AG10803 (cell line): Measurements from ENCODE around the gene TSPAN31.

Source experiments
- DNase-seq: peaks from one replicate; pipeline ENCODE4 v3.0.0; 2010; ENCODE audit warnings: low read depth
- H3K4me3 ChIP-seq: 2 replicates; pipeline ENCODE4 v1.5.1; 2011; ENCODE audit warnings: mild to moderate bottlenecking, low read length, control low read depth
- CTCF ChIP-seq: conservative IDR thresholded peaks from 2 replicates; pipeline ENCODE4 v1.5.1; 2011; ENCODE audit warnings: mild to moderate bottlenecking, low read length, control low read depth, inconsistent platforms

TSPAN31 gene

DNA sequence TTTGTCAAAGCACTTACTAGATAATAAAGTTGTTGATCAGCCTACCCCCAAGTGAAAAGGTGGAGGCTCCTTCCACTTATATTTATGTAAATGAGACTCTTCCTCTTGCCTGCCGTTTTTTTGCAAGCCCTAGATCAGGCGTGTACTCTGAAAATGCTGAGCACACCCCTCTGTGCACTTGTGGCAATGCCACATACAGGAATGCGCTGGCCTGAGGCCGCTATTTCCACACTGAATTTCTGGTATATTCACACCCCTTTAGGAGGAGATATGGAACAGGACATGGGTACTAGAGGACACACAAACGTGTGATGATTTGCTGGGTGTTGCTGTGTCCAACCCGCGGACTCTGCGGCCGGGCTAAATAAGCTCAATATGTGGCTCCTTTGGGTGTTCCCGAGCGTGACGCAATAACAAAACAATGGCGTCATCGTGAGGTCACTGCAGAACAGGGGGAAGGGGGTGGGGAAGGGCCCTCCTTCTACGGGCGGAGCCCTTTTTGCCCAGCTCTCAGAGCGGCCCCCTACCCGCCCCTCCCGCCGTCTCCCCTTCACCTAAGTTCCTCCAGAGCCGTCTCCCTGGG, 554 bp upstream of the TSPAN31 start:
- TF ChIP-seq CTCF = no peak
- peak; percentile 82 for DNase-seq
- peak overlapping the region; percentile 99 for H3K4me3 ChIP-seq

DNA sequence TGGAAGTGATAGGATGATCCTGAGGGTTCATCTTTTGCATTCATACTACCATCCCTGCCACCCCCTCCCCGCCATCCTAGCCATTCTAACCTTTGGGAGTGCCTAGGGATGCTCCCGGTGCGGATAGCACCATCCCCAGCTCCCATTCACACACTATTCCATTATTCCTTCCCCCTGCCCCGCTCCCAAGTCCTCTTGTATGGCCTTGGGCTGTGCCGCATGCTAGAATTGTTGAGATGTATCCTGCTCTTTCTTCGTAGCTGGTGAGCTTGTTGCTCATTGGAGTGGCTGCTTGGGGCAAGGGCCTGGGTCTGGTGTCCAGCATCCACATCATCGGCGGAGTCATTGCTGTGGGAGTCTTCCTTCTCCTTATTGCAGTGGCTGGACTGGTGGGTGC, 644 bp downstream of the TSPAN31 start:
- TF ChIP-seq CTCF = no peak
- peak overlapping the region; percentile 99 for H3K4me3 ChIP-seq
- no peak for DNase-seq

GRCh38 chr12:57746025-57746424, 1.2 kb downstream of the TSPAN31 start:
- no peak for DNase-seq
- peak overlapping the region; percentile 99 for H3K4me3 ChIP-seq
- no peak for TF ChIP-seq CTCF

DNA sequence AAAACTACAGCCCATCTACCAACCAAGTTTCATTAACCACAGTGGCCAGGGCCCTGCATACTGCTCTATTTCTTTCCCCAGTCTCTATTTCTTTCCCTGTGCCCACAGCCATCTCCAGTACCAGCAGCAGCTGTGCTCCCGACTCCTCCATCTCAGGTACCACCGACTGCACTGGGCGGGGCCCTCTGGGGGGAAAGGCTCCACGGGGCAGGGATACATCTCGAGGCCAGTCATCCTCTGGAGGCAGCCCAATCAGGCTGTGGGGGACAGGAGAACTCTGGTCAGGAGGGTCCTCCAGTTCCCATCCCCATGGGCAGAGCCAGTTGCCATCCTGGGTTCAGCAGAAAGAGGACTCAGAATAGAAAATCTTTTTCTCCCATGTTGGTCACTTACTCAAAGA, 4.2 kb downstream of the TSPAN31 start:
- no peak overlapping the region for H3K4me3 ChIP-seq
- no peak for DNase-seq
- no peak for TF ChIP-seq CTCF

DNA sequence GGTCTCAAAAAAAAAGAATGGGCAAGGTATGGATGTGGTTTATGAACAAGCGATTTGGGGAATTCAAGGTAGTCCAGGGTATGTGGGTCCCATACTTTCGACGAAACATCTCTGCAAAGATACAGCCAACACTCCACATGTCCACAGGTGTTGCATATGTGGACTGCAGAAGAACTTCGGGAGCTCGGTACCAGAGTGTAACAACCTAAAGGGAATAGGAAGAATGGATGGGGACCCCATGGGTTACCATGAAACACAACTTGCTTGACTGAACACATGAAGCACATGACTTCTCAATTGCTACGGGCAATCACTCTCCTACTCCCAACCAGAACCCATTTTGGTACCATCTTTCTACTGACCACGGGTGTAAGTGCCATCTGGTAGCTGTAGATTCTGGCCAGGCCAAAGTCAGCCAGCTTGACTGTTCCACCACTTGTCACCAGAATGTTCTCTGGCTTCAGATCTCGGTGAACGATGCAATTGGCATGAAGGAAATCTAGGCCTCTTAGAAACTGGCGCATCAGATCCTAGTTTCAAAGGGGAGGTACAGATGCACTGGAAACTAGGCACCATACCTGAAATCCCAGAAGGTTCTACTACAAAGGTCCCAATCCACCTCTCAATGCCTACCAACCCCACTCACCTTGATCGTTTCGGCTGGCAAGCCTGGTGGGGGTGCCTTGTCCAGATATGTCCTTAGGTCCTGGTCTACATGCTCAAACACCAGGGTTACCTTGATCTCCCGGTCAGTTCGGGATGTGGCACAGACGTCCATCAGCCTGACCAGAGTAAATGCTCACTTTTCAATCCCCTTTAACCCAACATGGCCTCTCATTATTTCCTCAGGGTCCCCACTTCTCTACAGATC, 6.0 kb downstream of the TSPAN31 start:
- peak overlapping the region; percentile 84 for H3K4me3 ChIP-seq
- no peak for TF ChIP-seq CTCF
- DNase-seq = no peak

DNA sequence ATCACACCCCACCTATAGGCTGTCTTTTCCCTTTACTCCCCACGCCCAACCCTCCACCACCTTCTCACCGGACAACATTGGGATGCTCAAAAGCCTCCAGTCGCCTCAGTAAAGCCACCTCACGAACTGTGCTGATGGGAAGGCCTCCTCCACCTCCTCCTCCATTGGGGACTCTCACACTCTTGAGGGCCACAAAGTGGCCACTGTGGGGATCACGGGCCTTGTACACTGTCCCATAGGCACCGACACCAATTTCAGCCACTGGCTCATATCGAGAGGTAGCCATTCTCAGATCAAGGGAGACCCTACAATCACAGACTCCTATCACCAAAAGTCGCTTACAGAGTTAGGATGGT, 6.6 kb downstream of the TSPAN31 start:
- no peak for DNase-seq
- peak overlapping the region; percentile 84 for H3K4me3 ChIP-seq
- TF ChIP-seq CTCF = no peak
